Neural progenitor cell (in vitro differentiated cells): ENCODE measurements around the gene CEP350.

ENCODE experiments used
- CTCF ChIP-seq: fragments of 200-600 bp; sonication (generic); IDR thresholded peaks from 2 replicates; pipeline ENCODE4 v1.5.1; 2017; ENCODE audit warnings: antibody characterized with exemption, mild to moderate bottlenecking
- EZH2phosphoT487 ChIP-seq: fragments of 200-600 bp; sonication (generic); IDR thresholded peaks from 2 replicates; pipeline ENCODE4 v1.6.1; 2017; ENCODE audit warnings: antibody characterized with exemption

GRCh38 chr1:179990847-179991246, 36.2 kb downstream of the CEP350 start:
- TF ChIP-seq CTCF (no peak), EZH2phosphoT487 (no peak)
